HL-60/S4 treated with phorbol 12-myristate 13-acetate at 8.2 ng/mL for 4 days and 3 days (cell line): ENCODE data around the gene SLC6A18.
"Not testable (repeated sequence)": the region's sequence is repeated elsewhere in the genome, so short reads cannot be mapped to it uniquely, and the experiment has no call there.

Experiments used
- in situ Hi-C: fragments of 300-500 bp; cut with MboI; formaldehyde crosslinking; loops from 2 replicates; pipeline ENCODE4 v1.15.0; 2022; ENCODE audit warnings: low sequenced_read_pairs

The SLC6A18 gene

GRCh38 chr5:1284336-1284970 lies 59.3 kb downstream of the SLC6A18 start:
- in situ Hi-C loops: not testable (repeated sequence)

- in situ Hi-C loops: no loop called here
These were observed 60.0 kb downstream of the SLC6A18 start for GRCh38 chr5:1285141-1285540.

DNA sequence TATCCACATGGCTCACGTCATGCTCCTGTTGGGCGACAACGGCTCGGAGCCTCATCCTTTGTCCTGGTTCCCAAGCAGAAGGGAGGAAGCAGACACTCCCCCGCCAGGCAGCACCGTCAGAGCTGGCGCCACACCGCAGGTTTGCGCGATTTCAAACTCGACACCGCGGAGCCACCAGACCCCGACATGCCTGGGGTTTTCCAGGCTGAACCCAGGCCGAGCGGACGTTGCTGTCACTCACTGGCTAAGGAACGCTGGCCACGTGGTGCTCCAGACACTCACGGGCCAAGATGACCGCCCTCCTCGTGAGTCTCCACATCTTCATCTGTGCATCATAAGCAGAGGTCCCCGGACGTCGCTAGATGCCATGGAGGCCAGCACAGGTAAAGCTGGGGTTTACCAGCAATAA lies 60.7 kb downstream of the SLC6A18 start:
- in situ Hi-C loops: no loop called here

GRCh38 chr5:1288439-1289335 lies 63.5 kb downstream of the SLC6A18 start:
- in situ Hi-C loops: no loop called here

DNA sequence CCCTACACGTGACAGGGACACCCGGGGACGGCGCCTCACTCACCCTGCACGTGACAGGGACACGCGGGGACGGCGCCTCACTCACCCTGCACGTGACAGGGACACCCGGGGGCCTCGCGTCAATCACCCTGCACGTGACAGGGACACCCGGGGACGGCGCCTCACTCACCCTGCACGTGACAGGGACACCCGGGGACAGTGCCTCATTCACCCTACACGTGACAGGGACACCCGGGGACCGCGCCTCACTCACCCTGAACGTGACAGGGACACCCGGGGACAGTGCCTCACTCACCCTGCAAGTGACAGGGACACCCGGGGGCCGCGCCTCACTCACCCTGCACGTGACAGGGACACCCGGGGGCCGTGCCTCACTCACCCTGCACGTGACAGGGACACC lies 64.4 kb downstream of the SLC6A18 start:
- in situ Hi-C loops: not testable (repeated sequence)

GRCh38 chr5:1290956-1291355 lies 65.8 kb downstream of the SLC6A18 start:
- in situ Hi-C loops: not testable (repeated sequence)

GRCh38 chr5:1291611-1292080 lies 66.5 kb downstream of the SLC6A18 start:
- in situ Hi-C loops: no loop called here

GRCh38 chr5:1292139-1292538 lies 67.0 kb downstream of the SLC6A18 start:
- in situ Hi-C loops: no loop called here

- in situ Hi-C loops: no loop called here
These were observed 67.8 kb downstream of the SLC6A18 start for GRCh38 chr5:1292846-1293415.

- in situ Hi-C loops: no loop called here
These were observed 68.4 kb downstream of the SLC6A18 start for GRCh38 chr5:1293416-1294205.

GRCh38 chr5:1294206-1294834 lies 69.1 kb downstream of the SLC6A18 start:
- in situ Hi-C loops: no loop called here

- in situ Hi-C loops: no loop called here
These were observed 69.9 kb downstream of the SLC6A18 start, which contains the start of gene TERT for GRCh38 chr5:1294835-1295649. TERT (minus strand) TSS chr5:1295068; CDS start chr5:1294989, 79 bp downstream.

DNA sequence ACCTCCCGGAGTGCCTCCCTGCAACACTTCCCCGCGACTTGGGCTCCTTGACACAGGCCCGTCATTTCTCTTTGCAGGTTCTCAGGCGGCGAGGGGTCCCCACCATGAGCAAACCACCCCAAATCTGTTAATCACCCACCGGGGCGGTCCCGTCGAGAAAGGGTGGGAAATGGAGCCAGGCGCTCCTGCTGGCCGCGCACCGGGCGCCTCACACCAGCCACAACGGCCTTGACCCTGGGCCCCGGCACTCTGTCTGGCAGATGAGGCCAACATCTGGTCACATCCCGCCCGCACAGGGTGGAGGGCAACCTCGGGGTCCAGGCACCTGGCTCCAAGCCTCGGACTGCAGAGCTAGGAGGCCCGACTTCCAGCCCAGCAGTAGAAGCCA lies 70.5 kb downstream of the SLC6A18 start:
- in situ Hi-C loops: no loop called here
